HG03558 (cell line): Measurements from ENCODE around the gene EHD4.

Experiments
- ATAC-seq: cut with Tn5 transposase; IDR thresholded peaks from one replicate; pipeline ENCODE4 v1.9.1; 2021; ENCODE audit warnings: moderate number of reproducible peaks; ENCODE audit not compliant: unreplicated experiment; ENCODE audit errors: extremely low read depth

EHD4 gene

DNA sequence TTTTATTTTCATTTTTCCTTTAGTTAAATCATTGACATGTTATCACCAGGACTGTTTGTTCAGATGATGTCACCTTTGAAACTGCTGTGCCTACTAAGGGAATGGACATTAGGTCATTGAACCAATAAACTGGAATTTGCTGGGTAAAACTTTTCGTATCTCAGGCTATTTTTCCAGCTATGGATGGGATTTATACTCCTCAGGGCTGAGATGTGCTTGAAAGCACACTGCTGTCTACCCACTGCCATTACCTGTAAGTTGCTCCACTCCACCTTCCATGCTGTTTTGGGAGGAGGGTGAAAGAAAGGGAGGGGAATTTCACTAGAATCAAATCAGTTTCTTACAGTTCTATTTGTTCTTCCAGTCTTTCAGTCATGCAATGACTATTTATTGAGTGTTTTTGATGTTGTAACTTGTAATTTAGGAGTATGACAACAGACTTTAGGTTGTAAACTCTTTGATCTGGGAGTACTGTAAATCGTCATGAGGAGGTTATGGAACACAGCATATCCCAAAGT, 11.3 kb downstream of the EHD4 start:
- no peak for ATAC-seq

DNA sequence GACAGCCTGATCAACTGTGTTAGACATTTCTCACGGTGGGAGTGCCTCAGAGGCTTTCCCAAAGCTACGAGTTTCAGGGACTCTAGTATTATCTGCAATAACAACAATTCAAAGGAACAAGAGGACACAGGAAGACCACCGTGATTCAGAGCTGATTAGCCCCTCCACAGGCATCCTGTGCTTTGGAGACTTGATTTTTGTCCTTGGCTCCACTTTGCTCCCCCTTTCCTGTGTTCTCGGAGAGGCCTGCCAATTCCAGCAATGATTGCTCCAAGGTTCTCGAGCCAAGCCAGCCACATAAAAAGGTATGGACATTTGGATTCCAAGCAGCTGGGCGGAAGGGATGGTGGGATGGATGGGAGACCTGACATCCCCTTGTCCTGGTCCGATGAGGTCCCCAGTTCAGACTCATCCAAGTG, 14.3 kb downstream of the EHD4 start:
- ATAC-seq, result no peak

GRCh38 chr15:41957021-41957897, 15.1 kb downstream of the EHD4 start:
- ATAC-seq, result no peak

- no peak for ATAC-seq
Observed at GRCh38 chr15:41955807-41956525, 16.4 kb downstream of the EHD4 start.

DNA sequence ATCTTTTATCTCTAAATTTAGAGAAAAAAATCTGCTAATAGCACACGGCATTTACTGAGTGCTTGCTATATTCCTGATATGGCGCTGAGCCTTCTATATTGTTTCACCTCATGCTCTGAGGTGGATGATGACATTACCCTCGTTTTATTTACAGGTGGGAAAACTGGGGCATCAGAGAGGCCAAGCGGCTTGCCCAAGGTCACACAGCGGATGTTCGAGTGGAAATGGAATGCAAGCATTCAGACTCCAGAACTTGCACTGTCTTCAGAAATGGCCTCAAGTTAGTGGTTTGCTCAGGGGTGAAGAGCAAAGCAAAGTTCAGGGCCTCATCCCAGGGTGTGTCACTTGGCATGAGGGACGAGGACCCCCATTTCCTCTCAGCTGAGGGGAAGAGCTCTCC, 17.3 kb downstream of the EHD4 start:
- ATAC-seq, result no peak

DNA sequence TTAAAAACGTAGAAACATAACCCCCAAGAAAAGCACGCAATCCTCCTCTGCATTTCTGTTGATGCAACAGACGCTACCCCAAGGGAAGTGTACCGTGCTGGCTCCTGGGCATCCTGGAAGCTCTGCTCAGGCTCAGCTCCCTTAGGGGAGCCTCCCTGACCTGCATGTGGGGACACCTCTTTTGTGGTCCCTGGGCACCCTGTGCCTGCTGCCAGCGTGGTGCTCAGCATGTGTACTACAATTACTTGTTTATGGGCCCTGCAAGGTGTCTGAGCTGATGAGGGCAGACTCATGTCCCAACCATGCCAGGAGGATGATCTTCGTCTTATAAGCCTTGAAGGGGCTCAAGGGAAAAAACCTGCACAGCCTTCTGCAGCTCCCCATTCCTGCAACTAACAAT, 18.3 kb downstream of the EHD4 start:
- ATAC-seq, result no peak

- no peak for ATAC-seq
Observed at GRCh38 chr15:41952013-41952563, 20.3 kb downstream of the EHD4 start.

DNA sequence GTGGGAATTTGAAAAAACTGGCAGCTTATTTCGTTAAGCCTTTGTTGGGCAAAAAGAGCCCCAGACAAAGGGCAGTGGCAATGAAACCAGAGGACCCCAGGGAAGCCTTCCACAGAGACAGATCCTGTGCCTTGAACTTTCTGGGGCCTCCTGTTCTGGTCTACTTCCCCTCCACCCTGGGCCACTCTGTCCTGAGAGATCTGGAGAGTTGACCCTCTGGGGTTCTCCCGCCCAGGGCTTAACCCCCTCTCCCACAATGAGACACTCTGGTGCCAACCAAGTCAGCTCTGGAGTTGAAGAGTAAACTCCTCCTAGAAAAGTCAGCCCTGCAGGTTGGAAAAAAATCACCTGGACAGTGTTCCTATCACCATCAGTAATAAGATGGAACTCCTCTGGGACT, 20.8 kb downstream of the EHD4 start:
- ATAC-seq, result no peak

- no peak for ATAC-seq
Observed at GRCh38 chr15:41950489-41950888, 21.9 kb downstream of the EHD4 start.

GRCh38 chr15:41950127-41950483, 22.3 kb downstream of the EHD4 start:
- ATAC-seq, result no peak

DNA sequence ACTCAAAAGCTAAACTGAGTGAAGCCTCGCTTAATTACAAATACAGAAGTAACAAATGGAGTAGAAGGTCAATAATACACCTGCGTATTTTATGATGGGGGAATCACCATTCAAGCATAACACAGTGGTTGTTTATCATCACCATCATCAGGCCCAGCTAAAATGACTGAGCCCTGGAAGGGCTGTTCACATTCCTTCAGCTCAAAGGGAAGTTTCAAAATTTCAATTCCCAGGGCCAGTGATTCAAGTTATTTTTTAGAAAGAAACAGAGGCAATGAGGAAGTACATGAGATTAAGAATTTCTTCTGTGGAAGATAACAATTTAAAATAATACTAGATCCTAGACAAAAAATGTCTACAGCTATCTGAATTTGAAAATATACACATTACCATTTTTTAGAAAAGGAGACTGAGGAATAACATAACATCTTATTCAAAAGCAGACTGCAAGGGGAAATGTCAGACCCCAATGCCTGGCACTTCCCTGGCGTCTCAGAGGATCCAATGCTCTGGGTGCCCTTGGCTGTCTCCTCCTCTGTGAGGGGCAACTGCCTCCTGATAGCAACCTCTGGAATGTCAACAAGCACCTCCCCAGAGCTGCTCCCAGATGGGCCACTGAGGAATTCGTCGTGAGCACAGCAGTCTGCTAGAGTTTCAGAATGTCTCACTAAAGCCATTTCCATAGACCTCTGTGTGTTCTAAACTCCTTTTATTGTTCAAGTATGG, 22.8 kb downstream of the EHD4 start:
- no peak for ATAC-seq

DNA sequence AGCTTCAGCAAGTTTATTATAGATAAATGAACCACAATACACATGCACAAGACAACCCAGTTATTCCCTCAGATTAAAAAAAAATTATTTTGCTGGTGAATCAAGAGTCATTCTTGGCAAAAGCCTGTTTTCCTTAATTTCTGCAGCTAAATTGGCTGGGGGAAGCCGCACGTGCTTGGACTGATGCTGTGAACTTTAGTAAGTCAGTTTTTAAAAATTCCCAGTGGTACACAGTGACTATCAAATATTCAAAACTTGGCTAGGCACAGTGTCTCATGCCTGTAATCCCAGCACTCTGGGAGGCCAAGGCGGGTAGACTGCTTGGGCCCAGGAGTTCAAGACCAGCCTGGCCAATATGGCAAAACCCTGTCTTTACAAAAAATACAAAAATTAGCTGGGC, 23.9 kb downstream of the EHD4 start:
- no peak for ATAC-seq

GRCh38 chr15:41946970-41947369, 25.4 kb downstream of the EHD4 start:
- ATAC-seq, result no peak

DNA sequence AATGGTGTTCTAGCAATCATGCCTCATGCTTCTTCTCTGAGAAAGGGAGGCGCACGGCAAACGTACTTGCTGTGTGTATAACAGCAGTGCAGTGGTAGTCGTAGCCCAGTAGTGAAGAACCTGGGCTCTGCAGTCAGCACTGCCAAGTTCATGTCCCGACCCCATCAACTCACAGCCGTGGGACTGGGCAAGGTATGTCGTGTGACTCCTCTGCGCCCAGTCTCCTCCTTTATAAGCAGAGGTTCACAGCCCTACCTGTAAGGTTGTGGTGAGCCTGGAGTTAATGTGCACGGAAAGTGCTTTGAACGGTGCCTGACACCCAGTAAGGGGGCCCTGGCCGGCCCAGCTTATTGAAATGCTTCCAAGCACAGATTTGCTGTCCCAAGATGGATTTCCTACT, 26.6 kb downstream of the EHD4 start:
- ATAC-seq, result no peak

GRCh38 chr15:41945221-41945620, 27.1 kb downstream of the EHD4 start:
- ATAC-seq, result no peak

GRCh38 chr15:41944313-41944940, 27.9 kb downstream of the EHD4 start:
- ATAC-seq, result no peak

DNA sequence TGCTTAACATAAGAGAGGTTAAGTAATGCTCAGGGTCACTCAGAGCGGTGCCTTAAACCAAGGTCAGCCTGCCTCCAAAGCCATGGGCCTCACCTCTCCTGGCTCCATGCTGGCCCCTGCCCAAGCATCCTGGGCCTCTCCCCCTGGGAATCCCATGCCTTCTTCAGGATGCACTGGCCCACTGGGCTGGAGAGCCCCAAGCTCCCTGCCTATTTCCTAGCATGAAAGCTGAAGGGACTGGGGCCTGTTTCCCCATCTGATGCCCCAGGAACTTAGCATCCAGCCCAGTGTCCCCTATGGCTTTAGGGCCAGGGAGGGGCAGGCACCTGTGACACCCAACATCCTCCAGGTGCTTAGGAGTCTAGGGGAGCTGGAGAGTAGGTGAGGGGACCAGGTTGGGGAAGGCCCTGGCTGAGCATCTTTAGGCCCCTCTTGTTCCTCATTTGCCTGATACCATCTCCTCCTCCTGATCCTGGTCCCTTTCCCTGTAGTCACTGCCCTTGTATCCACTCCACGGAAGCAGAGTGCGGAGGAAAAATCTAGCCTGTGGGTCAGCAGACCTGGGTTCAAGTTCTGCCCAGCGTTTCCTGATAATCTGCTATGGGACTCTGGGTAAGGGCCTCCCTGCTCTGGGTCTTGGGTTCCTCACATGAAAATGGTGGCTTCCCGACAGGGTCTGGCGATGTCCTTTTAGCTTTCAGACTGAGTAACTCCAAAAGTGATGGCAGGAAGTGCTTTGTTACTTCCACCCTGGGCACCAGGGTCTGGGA, 28.6 kb downstream of the EHD4 start:
- no peak for ATAC-seq

- ATAC-seq, result no peak
Observed at GRCh38 chr15:41942886-41943285, 29.5 kb downstream of the EHD4 start.

DNA sequence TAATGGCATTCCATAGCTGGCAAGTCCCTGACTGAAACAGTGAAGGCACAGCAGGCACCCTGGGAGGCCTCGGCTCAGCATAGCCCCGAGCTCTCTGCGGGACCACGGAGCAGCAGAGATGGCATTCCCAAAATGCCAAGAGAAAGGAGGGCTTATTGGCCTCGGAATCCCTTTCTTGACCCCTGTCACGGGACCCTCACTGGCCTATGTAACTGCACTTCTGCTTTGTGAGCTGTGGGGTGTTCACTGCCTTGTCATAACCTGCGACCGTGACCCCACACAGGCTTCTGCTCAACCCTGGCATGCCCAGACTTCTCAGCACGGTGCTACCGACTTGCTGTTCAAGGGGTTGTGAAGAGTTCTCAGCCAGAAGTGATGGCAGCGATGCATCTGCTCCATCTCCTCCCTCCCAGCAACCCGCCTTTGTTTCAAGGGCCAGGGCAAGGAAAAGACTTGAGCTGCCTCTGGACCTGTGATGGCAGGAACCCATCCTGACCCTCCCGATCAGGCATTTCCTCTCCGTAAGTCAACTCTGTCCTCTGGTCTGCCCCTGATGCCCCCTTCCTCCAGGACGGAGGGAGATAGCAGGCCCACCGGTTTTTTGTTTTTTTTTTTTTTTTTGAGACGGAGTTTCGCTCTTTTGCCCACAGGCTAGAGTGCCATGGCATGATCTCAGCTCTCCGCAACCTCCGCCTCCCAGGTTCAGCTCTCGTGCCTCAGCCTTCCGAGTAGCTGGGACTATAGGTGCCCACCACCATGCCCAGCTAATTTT, 30.5 kb downstream of the EHD4 start:
- no peak for ATAC-seq
